Lung (tissue), 12 donors: ENCODE data around the gene UBAP1L. TPM values are rescaled to one million over a fixed set of nuclear protein-coding genes. Genes with fewer than 3 reads are reported as not detected.
"Not testable (repeated sequence)": the region's sequence is repeated elsewhere in the genome, so short reads cannot be mapped to it uniquely, and the experiment has no call there.

Experiments used
- ATAC-seq: fragments of 200-7000 bp; cut with Tn5 transposase; one replicate; pipeline ENCODE4 v1.9.1; 2020; ENCODE audit warnings: moderate number of reproducible peaks; ENCODE audit not compliant: insufficient read depth, low FRiP score
- DNase-seq, 3 donors: peaks; one replicate each; pipeline ENCODE4 v3.0.0-alpha.2; 2013 to 2017
- H3K27ac ChIP-seq, 2 donors: one replicate each; pipeline ENCODE4 v1.5.1; 2013; ENCODE audit warnings: mild to moderate bottlenecking in 2 of 2, moderate library complexity in 2 of 2, control low read depth in 1 of 2, inconsistent platforms in 1 of 2, low read depth in 1 of 2, low read length in 1 of 2
- H3K27me3 ChIP-seq, 3 donors: one replicate each; pipeline ENCODE4 v1.5.1; 2013; ENCODE audit warnings: low read length in 2 of 3; ENCODE audit not compliant: control insufficient read depth in 3 of 3, insufficient read depth in 3 of 3
- H3K36me3 ChIP-seq, 4 donors: one replicate each; pipeline ENCODE4 v1.5.1; 2013; ENCODE audit warnings: low read length in 4 of 4, mild to moderate bottlenecking in 1 of 4, moderate library complexity in 1 of 4; ENCODE audit not compliant: control insufficient read depth in 4 of 4, insufficient read depth in 4 of 4
- H3K4me1 ChIP-seq, 5 donors: one replicate each; pipeline ENCODE4 v1.5.1; 2013; ENCODE audit warnings: low read length in 5 of 5, mild to moderate bottlenecking in 2 of 5, moderate library complexity in 1 of 5; ENCODE audit not compliant: control insufficient read depth in 5 of 5, insufficient read depth in 5 of 5
- H3K4me3 ChIP-seq: one replicate; pipeline ENCODE4 v1.5.1; 2013; ENCODE audit warnings: mild to moderate bottlenecking, control low read depth, moderate library complexity
- H3K9ac ChIP-seq, 2 donors: one replicate each; pipeline ENCODE4 v1.5.1; 2013; ENCODE audit warnings: low read length in 2 of 2, control low read depth in 1 of 2; ENCODE audit not compliant: insufficient read depth in 1 of 2
- H3K9me3 ChIP-seq, 4 donors: one replicate each; pipeline ENCODE4 v1.5.1; 2013; ENCODE audit warnings: low read length in 3 of 4, mild to moderate bottlenecking in 1 of 4, moderate library complexity in 1 of 4; ENCODE audit not compliant: control insufficient read depth in 4 of 4, insufficient read depth in 3 of 4
- WGBS, 2 donors: extraction: QIAGEN DNeasy Blood & Tissue Kit; methylation state at CpG; one replicate each; pipeline ENCODE4 v1.1.7; 2013; 5-methylcytosine and 5-hydroxymethylcytosine counted together
- polyA plus RNA-seq, 2 donors: library from polyadenylated mRNA; stranded (reverse); fragments of 200-250 nt; gene quantifications; one replicate each; pipeline ENCODE4 v1.2.1, GENCODE V29; 2013
- total RNA-seq, 2 donors: library from RNA; depleted of rRNA in 1 of 2; stranded (reverse); fragments of >200 nt in 1 of 2; gene quantifications; one replicate each; pipeline ENCODE4 v1.2.1, GENCODE V29; 2014 to 2021
- TF ChIP-seq, protein P1 (sequence below): IDR thresholded peaks from 2 replicates; pipeline ENCODE4 v1.5.1; 2012; ENCODE audit warnings: mild to moderate bottlenecking; ENCODE audit errors: control extremely low read depth, extremely low read depth
- donor health status: control.
- donor health status: control.
- donor health status: Bipolar disorder and iron deficiency.
- donor health status: healthy.
- donor health status: DM: yes; HTN: yes; CAD: no.

UBAP1L gene
- total and polyA plus RNA-seq, 4 donors: 0.96 to 5.4 (median 3.4) TPM

DNA sequence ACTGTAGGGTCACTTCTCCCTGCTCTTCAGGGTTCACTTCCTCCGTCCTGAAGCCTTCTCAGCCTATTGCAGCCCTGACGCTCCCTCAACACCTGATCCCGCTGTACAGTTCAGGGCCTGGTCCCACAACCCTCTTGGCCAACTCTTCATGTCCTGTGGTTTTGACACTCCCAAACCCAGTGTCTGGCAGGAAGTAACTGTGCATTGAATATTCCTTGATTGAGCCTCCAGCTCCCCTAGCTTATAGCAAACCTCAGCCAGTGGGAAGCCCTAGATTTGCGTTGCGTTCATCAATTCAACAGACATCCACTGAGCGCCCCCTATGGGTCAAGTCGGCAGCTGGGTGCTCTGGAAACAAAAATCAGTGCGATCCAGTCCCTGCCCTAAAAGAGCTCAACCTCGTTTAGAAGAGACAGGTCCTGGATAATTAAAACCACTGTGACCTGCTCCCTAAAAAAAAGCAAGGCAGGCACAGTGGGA is 13.5 kb downstream of the UBAP1L start:
- DNase-seq: peak; percentile 92 to 94 (median 94)
- no peaks in the 10 kb centered on the region for H3K27me3 ChIP-seq
- no peak for ATAC-seq
- peaks cover 0 to 40% (median 24%) of the 10 kb centered on the region in 4 donors for H3K36me3 ChIP-seq
- H3K9me3 ChIP-seq: no peaks in the 10 kb centered on the region
- WGBS, 2 donors: 20 to 39% methylated on average over 9 of the region's 9 CpGs
- H3K9ac ChIP-seq: no peak overlapping the region
- no peak overlapping the region for H3K27ac ChIP-seq
- TF ChIP-seq, protein P1, sequence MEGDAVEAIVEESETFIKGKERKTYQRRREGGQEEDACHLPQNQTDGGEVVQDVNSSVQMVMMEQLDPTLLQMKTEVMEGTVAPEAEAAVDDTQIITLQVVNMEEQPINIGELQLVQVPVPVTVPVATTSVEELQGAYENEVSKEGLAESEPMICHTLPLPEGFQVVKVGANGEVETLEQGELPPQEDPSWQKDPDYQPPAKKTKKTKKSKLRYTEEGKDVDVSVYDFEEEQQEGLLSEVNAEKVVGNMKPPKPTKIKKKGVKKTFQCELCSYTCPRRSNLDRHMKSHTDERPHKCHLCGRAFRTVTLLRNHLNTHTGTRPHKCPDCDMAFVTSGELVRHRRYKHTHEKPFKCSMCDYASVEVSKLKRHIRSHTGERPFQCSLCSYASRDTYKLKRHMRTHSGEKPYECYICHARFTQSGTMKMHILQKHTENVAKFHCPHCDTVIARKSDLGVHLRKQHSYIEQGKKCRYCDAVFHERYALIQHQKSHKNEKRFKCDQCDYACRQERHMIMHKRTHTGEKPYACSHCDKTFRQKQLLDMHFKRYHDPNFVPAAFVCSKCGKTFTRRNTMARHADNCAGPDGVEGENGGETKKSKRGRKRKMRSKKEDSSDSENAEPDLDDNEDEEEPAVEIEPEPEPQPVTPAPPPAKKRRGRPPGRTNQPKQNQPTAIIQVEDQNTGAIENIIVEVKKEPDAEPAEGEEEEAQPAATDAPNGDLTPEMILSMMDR: peak; percentile 53
- no peak overlapping the region for H3K4me3 ChIP-seq
- H3K4me1 ChIP-seq: peaks cover 0 to 11% (median 5%) of the 10 kb centered on the region in 5 donors

DNA sequence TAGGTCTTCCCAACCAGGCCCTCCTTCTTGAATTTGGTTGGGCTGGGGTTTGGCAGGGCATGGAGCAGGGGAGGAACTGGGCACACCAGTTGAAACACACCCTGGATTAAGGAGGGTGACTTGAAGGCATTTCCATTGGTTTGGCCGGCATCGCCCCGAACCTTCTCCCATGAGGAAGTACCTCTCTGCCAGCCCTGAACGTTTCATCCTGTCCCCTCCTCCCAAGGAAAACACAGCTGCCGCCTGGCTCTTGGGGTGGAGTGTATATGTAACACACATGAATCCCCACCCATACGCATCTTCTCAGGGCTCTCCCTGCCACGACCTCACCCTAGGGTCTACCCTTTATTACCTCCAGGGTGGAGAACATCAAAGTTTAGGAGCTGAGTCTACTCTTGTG is 14.6 kb downstream of the UBAP1L start:
- 83 to 89% methylated on average over 7 of the region's 7 CpGs for WGBS, 2 donors
- H3K9ac ChIP-seq: no peak overlapping the region
- H3K27ac ChIP-seq: no peak overlapping the region
- H3K27me3 ChIP-seq: no peaks in the 10 kb centered on the region
- ATAC-seq: no peak
- peaks cover 0 to 11% (median 5%) of the 10 kb centered on the region in 5 donors for H3K4me1 ChIP-seq
- no peaks in the 10 kb centered on the region for H3K9me3 ChIP-seq
- TF ChIP-seq, protein P1: no peak
- no peak for DNase-seq
- no peak overlapping the region for H3K4me3 ChIP-seq
- peaks cover 0 to 35% (median 24%) of the 10 kb centered on the region in 4 donors for H3K36me3 ChIP-seq

DNA sequence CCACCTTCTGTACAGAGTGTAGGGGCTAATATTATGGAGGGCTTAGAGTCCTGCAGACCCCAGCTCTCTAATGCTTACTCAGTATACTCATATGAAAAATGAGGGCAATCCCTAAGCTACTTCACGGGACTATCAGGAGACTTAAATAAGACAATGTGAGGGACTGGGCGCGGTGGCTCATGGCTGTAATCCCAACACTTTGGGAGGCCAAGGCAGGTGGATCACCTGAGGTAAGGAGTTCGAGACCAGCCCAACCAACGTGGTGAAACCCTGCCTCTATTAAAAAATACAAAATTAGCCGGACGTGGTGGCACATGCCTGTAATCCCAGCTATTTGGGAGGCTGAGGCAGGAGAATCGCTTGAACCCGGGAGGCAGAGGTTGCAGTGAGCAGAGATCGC is 15.2 kb downstream of the UBAP1L start:
- peaks cover 0 to 16% (median 5%) of the 10 kb centered on the region in 5 donors for H3K4me1 ChIP-seq
- peaks cover 0 to 33% (median 22%) of the 10 kb centered on the region in 4 donors for H3K36me3 ChIP-seq
- H3K27ac ChIP-seq, H3K9ac ChIP-seq, H3K9me3 ChIP-seq, H3K4me3 ChIP-seq, H3K27me3 ChIP-seq, DNase-seq, ATAC-seq: not testable (repeated sequence)
- 96 to 97% methylated on average over 10 of the region's 10 CpGs for WGBS, 2 donors

DNA sequence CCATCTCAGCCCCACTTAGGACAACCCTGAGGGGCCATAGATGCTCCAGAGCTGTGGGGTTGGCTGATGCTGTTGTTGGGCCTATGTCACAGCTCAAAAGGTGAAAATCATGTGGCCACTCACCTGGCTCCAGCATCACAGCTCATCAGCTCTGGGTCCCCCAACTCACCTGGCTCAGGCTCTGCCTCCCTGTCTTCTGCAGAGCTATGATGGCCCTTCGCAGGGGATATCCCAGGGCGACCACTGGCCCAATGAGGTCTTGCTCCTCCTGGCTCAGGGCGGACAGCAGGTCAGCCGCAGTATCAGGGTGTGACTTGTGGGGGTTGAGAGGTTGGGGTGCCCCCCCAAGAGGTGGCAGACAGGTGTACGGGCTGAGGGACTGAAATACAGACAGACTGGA is 15.7 kb downstream of the UBAP1L start:
- no peaks in the 10 kb centered on the region for H3K27me3 ChIP-seq
- peaks cover 0 to 21% (median 6%) of the 10 kb centered on the region in 5 donors for H3K4me1 ChIP-seq
- no peak overlapping the region for H3K27ac ChIP-seq
- H3K9ac ChIP-seq: no peak overlapping the region
- TF ChIP-seq, protein P1: no peak
- H3K9me3 ChIP-seq: no peaks in the 10 kb centered on the region
- no peak overlapping the region for H3K4me3 ChIP-seq
- peaks cover 0 to 33% (median 22%) of the 10 kb centered on the region in 4 donors for H3K36me3 ChIP-seq
- ATAC-seq (no peak), DNase-seq (no peak)
- 95 to 97% methylated on average over 5 of the region's 5 CpGs for WGBS, 2 donors
